Liver (tissue), 9 donors: ENCODE data around the gene ZNF563. TPM values are rescaled to one million over a fixed set of nuclear protein-coding genes. Genes with fewer than 3 reads are reported as not detected.
A peak's percentile ranks its signal among the peaks of the same experiment; 100 is the strongest.

ENCODE experiments used
- DNase-seq: peaks from one replicate; pipeline ENCODE4 v3.0.0-alpha.2; 2017; ENCODE audit warnings: low spot score
- H3K27ac ChIP-seq, 2 donors: one replicate each; pipeline ENCODE4 v1.7.0; 2013; ENCODE audit warnings: inconsistent platforms in 2 of 2, low read length in 2 of 2, control low read depth in 1 of 2, low read depth in 1 of 2, mild to moderate bottlenecking in 1 of 2
- H3K27me3 ChIP-seq, 4 donors: one replicate each; pipeline versions ENCODE4 v1.6.1 to v1.7.0; 2013; ENCODE audit warnings: low read length in 3 of 4, inconsistent platforms in 1 of 4, mild to moderate bottlenecking in 1 of 4, moderate library complexity in 1 of 4; ENCODE audit not compliant: control insufficient read depth in 4 of 4, insufficient read depth in 4 of 4
- H3K36me3 ChIP-seq, 4 donors: one replicate each; pipeline versions ENCODE4 v1.6.1 to v1.7.0; 2013; ENCODE audit warnings: low read length in 3 of 4, mild to moderate bottlenecking in 3 of 4, low read depth in 1 of 4, moderate library complexity in 1 of 4; ENCODE audit not compliant: control insufficient read depth in 4 of 4, insufficient read depth in 3 of 4
- H3K4me1 ChIP-seq, 4 donors: one replicate each; pipeline versions ENCODE4 v1.6.1 to v1.7.0; 2013; ENCODE audit warnings: low read length in 3 of 4, mild to moderate bottlenecking in 3 of 4, moderate library complexity in 1 of 4; ENCODE audit not compliant: control insufficient read depth in 4 of 4, insufficient read depth in 4 of 4
- H3K4me3 ChIP-seq, 3 donors: one replicate each; pipeline versions ENCODE4 v1.6.1 to v1.7.0; 2013; ENCODE audit warnings: low read length in 3 of 3, control low read depth in 1 of 3, low read depth in 1 of 3, mild to moderate bottlenecking in 1 of 3
- H3K9ac ChIP-seq, 2 donors: one replicate each; pipeline ENCODE4 v1.7.0; 2013; ENCODE audit warnings: low read length in 2 of 2, mild to moderate bottlenecking in 2 of 2, moderate library complexity in 2 of 2, control low read depth in 1 of 2, low read depth in 1 of 2
- H3K9me3 ChIP-seq, 4 donors: one replicate each; pipeline versions ENCODE4 v1.6.1 to v1.7.0; 2013; ENCODE audit warnings: low read length in 3 of 4; ENCODE audit not compliant: control insufficient read depth in 4 of 4
- ATF3 ChIP-seq: IDR thresholded peaks from 2 replicates; pipeline ENCODE4 v1.6.1; 2016; ENCODE audit warnings: antibody characterized with exemption
- CTCF ChIP-seq: fragments of 150-350 bp; IDR thresholded peaks from 2 replicates; pipeline ENCODE4 v1.5.1; 2017; ENCODE audit warnings: improper control_type of control experiment, low read depth, low read length; ENCODE audit not compliant: missing input control
- EGR1 ChIP-seq, 2 donors: IDR thresholded peaks; 2 replicates each; pipeline ENCODE4 v1.6.1; 2016 to 2018; ENCODE audit warnings: antibody characterized with exemption in 2 of 2, low read depth in 2 of 2
- FOXA1 ChIP-seq: IDR thresholded peaks from 2 replicates; pipeline ENCODE4 v1.6.1; 2016; ENCODE audit warnings: antibody characterized with exemption
- FOXA2 ChIP-seq: IDR thresholded peaks from 2 replicates; pipeline ENCODE4 v1.6.1; 2016; ENCODE audit warnings: antibody characterized with exemption
- GABPA ChIP-seq, 2 donors: IDR thresholded peaks in 1 of 2; conservative IDR thresholded peaks in 1 of 2; 2 replicates each; pipeline ENCODE4 v1.6.1; 2016; ENCODE audit warnings: antibody characterized with exemption in 2 of 2, mild to moderate bottlenecking in 1 of 2, moderate library complexity in 1 of 2
- HNF4A ChIP-seq, 2 donors: conservative IDR thresholded peaks; 2 replicates each; pipeline ENCODE4 v1.6.1; 2016; ENCODE audit warnings: antibody characterized with exemption in 2 of 2, mild to moderate bottlenecking in 2 of 2
- HNF4G ChIP-seq: IDR thresholded peaks from 2 replicates; pipeline ENCODE4 v1.6.1; 2016; ENCODE audit warnings: antibody characterized with exemption
- MAX ChIP-seq: IDR thresholded peaks from 2 replicates; pipeline ENCODE4 v1.6.1; 2016; ENCODE audit warnings: antibody characterized with exemption
- NR2F2 ChIP-seq: IDR thresholded peaks from 2 replicates; pipeline ENCODE4 v1.6.1; 2016; ENCODE audit warnings: antibody characterized with exemption
- RAD21 ChIP-seq, 2 donors: IDR thresholded peaks; 2 replicates each; pipeline ENCODE4 v1.6.1; 2016; ENCODE audit warnings: antibody characterized with exemption in 2 of 2, mild to moderate bottlenecking in 2 of 2
- SP1 ChIP-seq: IDR thresholded peaks from 2 replicates; pipeline ENCODE4 v1.6.1; 2018; ENCODE audit warnings: antibody characterized with exemption, mild to moderate bottlenecking
- TAF1 ChIP-seq: conservative IDR thresholded peaks from 2 replicates; pipeline ENCODE4 v1.6.1; 2016; ENCODE audit warnings: antibody characterized with exemption, mild to moderate bottlenecking
- YY1 ChIP-seq: IDR thresholded peaks from 2 replicates; pipeline ENCODE4 v1.6.1; 2016; ENCODE audit warnings: antibody characterized with exemption, mild to moderate bottlenecking
- WGBS: extraction: QIAGEN DNeasy Blood & Tissue Kit; methylation state at CpG from one replicate; pipeline ENCODE4 v1.1.7; 2013; 5-methylcytosine and 5-hydroxymethylcytosine counted together
- polyA plus RNA-seq, 2 donors: library from polyadenylated mRNA; stranded (reverse) in 1 of 2; unstranded in 1 of 2; fragments of 200-250 nt in 1 of 2; fragments of >200 nt in 1 of 2; fragmentation: Nextera tagmentation in 1 of 2; extraction: Ambion mirVana in 1 of 2; gene quantifications; one replicate each; pipeline versions ENCODE4 v1.2.1 to v1.2.3, GENCODE V29; 2013 to 2015
- total RNA-seq, 2 donors: library from RNA; depleted of rRNA; stranded (reverse); fragments of >200 nt; gene quantifications; one replicate each; pipeline ENCODE4 v1.2.3, GENCODE V29; 2014
- TF ChIP-seq, protein P1 (sequence below): IDR thresholded peaks from 2 replicates; pipeline ENCODE4 v1.6.1; 2016; ENCODE audit warnings: antibody characterized with exemption
- donor health status: healthy.
- donor health status: healthy.
- donor health status: healthy.
- donor health status: healthy.
- donor health status: healthy.

Gene ZNF563
- total and polyA plus RNA-seq, 4 donors, result 2.5 to 15.8 (median 6.9) TPM

GRCh38 chr19:12350185-12350889, 16.9 kb upstream of the ZNF563 start:
- H3K36me3 ChIP-seq, result peaks cover 9 to 36% (median 30%) of the 10 kb centered on the region in 4 donors
- no peak overlapping the region for H3K9ac ChIP-seq
- H3K27me3 ChIP-seq, result no peaks in the 10 kb centered on the region
- H3K4me1 ChIP-seq, result no peaks in the 10 kb centered on the region
- peak overlapping the region in 2 of 3 donors; percentile 35 to 44 for H3K4me3 ChIP-seq
- TF ChIP-seq, protein P1, sequence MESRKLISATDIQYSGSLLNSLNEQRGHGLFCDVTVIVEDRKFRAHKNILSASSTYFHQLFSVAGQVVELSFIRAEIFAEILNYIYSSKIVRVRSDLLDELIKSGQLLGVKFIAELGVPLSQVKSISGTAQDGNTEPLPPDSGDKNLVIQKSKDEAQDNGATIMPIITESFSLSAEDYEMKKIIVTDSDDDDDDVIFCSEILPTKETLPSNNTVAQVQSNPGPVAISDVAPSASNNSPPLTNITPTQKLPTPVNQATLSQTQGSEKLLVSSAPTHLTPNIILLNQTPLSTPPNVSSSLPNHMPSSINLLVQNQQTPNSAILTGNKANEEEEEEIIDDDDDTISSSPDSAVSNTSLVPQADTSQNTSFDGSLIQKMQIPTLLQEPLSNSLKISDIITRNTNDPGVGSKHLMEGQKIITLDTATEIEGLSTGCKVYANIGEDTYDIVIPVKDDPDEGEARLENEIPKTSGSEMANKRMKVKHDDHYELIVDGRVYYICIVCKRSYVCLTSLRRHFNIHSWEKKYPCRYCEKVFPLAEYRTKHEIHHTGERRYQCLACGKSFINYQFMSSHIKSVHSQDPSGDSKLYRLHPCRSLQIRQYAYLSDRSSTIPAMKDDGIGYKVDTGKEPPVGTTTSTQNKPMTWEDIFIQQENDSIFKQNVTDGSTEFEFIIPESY, result peak; percentile 15
- no peak for TF ChIP-seq NR2F2
- 96% methylated on average over 8 of the region's 8 CpGs for WGBS
- DNase-seq, result no peak
- no peak overlapping the region for H3K27ac ChIP-seq
- peaks cover 39 to 80% (median 58%) of the 10 kb centered on the region in 4 donors for H3K9me3 ChIP-seq

GRCh38 chr19:12346896-12347295, 13.5 kb upstream of the ZNF563 start:
- TF ChIP-seq CTCF, result peak; percentile 11
- TF ChIP-seq RAD21 (IDR thresholded peaks at IDR 0.05), result peak; percentile 18 to 52
- TF ChIP-seq MAX, result no peak
- no peak for TF ChIP-seq EGR1 (IDR thresholded peaks at IDR 0.05; ENCODE audit: low read depth in 2 of 2)
- no peak for TF ChIP-seq NR2F2
- TF ChIP-seq ATF3, result no peak
- TF ChIP-seq, protein P1, result no peak
- Histone ChIP-seq H3K9ac (no peak overlapping the region), H3K9me3 (peaks cover 30 to 75% (median 47%) of the 10 kb centered on the region in 4 donors), H3K4me3 (peak overlapping the region in 2 of 3 donors; percentile 38 to 39), H3K4me1 (no peaks in the 10 kb centered on the region), H3K36me3 (peaks cover 9 to 28% (median 25%) of the 10 kb centered on the region in 4 donors), H3K27ac (no peak overlapping the region), H3K27me3 (no peaks in the 10 kb centered on the region)
- 84% methylated on average over 2 of the region's 2 CpGs for WGBS
- no peak for DNase-seq

GRCh38 chr19:12345197-12345596, 11.8 kb upstream of the ZNF563 start:
- 100% methylated on average over 1 of the region's 1 CpG for WGBS
- no peak for DNase-seq
- Histone ChIP-seq H3K9ac (no peak overlapping the region), H3K36me3 (peaks cover 3 to 11% (median 9%) of the 10 kb centered on the region in 4 donors), H3K4me3 (peak overlapping the region in 1 of 3 donors; percentile 20), H3K9me3 (peaks cover 19 to 67% (median 40%) of the 10 kb centered on the region in 4 donors), H3K4me1 (no peaks in the 10 kb centered on the region), H3K27ac (no peak overlapping the region), H3K27me3 (no peaks in the 10 kb centered on the region)
- no peak for TF ChIP-seq GABPA (IDR thresholded peaks at IDR 0.05 in 1 of 2, conservative IDR thresholded peaks at IDR 0.05 in 1 of 2)
- no peak for TF ChIP-seq HNF4A (conservative IDR thresholded peaks at IDR 0.05)
- TF ChIP-seq FOXA2, result no peak
- TF ChIP-seq NR2F2, result no peak
- TF ChIP-seq MAX, result no peak
- no peak for TF ChIP-seq SP1
- no peak for TF ChIP-seq YY1
- TF ChIP-seq, protein P1, result no peak
- no peak for TF ChIP-seq TAF1
- TF ChIP-seq HNF4G, result no peak
- no peak for TF ChIP-seq RAD21 (IDR thresholded peaks at IDR 0.05)
- TF ChIP-seq FOXA1, result no peak
